ENCODE data around the gene TDRD15. TPM values are rescaled to one million over a fixed set of nuclear protein-coding genes. Genes with fewer than 3 reads are reported as not detected.

The TDRD15 gene
- total and polyA plus RNA-seq, 2 of the 13 experiments (the other 11 are each of a cell fraction or from before 2014, with no cell fraction given), result 0.12 to 0.29 TPM

DNA sequence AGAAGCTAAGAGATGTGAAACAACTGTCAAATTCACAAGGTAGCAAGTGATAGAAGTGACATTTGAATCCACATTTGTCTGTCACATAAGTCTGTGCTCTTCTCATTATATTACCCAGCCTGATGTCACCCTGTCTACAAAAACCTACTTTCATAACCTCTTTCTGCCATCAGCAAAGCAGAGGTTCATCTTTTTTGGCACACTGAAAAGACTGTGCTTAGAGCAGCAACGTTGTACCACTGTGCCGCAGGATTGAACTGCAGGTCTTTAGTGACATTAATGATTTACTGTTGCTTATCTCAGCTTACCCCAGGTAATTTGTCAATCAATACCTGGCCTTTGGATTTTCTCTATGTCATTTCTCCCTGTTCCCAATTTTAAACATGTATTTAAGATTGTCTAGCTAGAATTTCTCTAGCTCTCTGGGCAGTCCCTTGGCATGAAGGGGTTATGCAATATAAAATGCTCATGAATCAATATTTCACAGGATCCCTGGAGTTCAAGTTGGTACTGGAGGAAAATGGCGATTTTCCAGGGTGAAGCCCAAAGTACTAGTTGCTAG is 31.4 kb upstream of the TDRD15 start (continued):
- TF ChIP-seq, protein P1, sequence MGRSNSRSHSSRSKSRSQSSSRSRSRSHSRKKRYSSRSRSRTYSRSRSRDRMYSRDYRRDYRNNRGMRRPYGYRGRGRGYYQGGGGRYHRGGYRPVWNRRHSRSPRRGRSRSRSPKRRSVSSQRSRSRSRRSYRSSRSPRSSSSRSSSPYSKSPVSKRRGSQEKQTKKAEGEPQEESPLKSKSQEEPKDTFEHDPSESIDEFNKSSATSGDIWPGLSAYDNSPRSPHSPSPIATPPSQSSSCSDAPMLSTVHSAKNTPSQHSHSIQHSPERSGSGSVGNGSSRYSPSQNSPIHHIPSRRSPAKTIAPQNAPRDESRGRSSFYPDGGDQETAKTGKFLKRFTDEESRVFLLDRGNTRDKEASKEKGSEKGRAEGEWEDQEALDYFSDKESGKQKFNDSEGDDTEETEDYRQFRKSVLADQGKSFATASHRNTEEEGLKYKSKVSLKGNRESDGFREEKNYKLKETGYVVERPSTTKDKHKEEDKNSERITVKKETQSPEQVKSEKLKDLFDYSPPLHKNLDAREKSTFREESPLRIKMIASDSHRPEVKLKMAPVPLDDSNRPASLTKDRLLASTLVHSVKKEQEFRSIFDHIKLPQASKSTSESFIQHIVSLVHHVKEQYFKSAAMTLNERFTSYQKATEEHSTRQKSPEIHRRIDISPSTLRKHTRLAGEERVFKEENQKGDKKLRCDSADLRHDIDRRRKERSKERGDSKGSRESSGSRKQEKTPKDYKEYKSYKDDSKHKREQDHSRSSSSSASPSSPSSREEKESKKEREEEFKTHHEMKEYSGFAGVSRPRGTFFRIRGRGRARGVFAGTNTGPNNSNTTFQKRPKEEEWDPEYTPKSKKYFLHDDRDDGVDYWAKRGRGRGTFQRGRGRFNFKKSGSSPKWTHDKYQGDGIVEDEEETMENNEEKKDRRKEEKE (IDR thresholded peaks at IDR 0.05), result no peak
- TF ChIP-seq LRRFIP1 (CRISPR knock-in tag; conservative IDR thresholded peaks at IDR 0.05) (no peak), NFE2L2 (IDR thresholded peaks at IDR 0.05; ENCODE audit: low read length) (no peak), NCOA1 (CRISPR knock-in tag; IDR thresholded peaks at IDR 0.05) (0 out of 2 replicates have a peak, but pooled peaks have one; percentile 70), ZNF362 (CRISPR knock-in tag; IDR thresholded peaks at IDR 0.05; ENCODE audit: borderline replicate concordance) (no peak), ONECUT2 (CRISPR knock-in tag; IDR thresholded peaks at IDR 0.05) (peak; percentile 88), RBM39 (IDR thresholded peaks at IDR 0.05; ENCODE audit: low read depth, low read length, poor library complexity, severe bottlenecking) (no peak), REPIN1 (CRISPR knock-in tag; IDR thresholded peaks at IDR 0.05; ENCODE audit: borderline replicate concordance, low read depth) (peak; percentile 70; the same call in 1 of the 2 replicates), GATAD2A (CRISPR knock-in tag; IDR thresholded peaks at IDR 0.05) (peak; percentile 77), ZFP36 (IDR thresholded peaks at IDR 0.05; ENCODE audit: borderline replicate concordance, low read depth, low read length, partially characterized antibody) (no peak), SPEN (CRISPR knock-in tag; IDR thresholded peaks at IDR 0.05; ENCODE audit: low read depth) (peak; percentile 46; the same call in 1 of the 2 replicates)

Data from HepG2 (cell line).